GM21515 (cell line): ENCODE results near the gene ANKRD20A1.
"Not testable (repeated sequence)": the region's sequence is repeated elsewhere in the genome, so short reads cannot be mapped to it uniquely, and the experiment has no call there.

Source experiments
- ATAC-seq: cut with Tn5 transposase; IDR thresholded peaks from one replicate; pipeline ENCODE4 v1.9.1; 2021; ENCODE audit not compliant: unreplicated experiment

Gene ANKRD20A1

GRCh38 chr9:67858871-67859270 is at the start of gene ANKRD20A1:
TSS of gene ANKRD20A1 (plus strand) at chr9:67858931. CDS start at chr9:67859427, 496 bp downstream.
- ATAC-seq, result not testable (repeated sequence)

- not testable (repeated sequence) for ATAC-seq
These were observed 26.6 kb upstream of the ANKRD20A1 start for GRCh38 chr9:67832088-67832487.
